Smooth muscle cell (in vitro differentiated cells): ENCODE results near the gene PPP1R15B. TPM values are rescaled to one million over a fixed set of nuclear protein-coding genes. Genes with fewer than 3 reads are reported as not detected.

ENCODE experiments used
- DNase-seq: peaks from one replicate; lab custom pipeline; 2025; ENCODE audit not compliant: unreplicated experiment; lab: John Stamatoyannopoulos, UW
- H2AFZ ChIP-seq: fragments of 200-600 bp; sonication (generic); 2 replicates; pipeline ENCODE4 v1.6.0; 2016; ENCODE audit warnings: antibody characterized with exemption, low read depth, mild to moderate bottlenecking
- H3F3A ChIP-seq: fragments of 200-600 bp; sonication (generic); 2 replicates; pipeline ENCODE4 v1.6.0; 2017; ENCODE audit warnings: antibody characterized with exemption, low read depth
- H3K27ac ChIP-seq: fragments of 200-600 bp; sonication (generic); 2 replicates; pipeline ENCODE4 v1.5.1; 2016; ENCODE audit warnings: low read depth, mild to moderate bottlenecking
- H3K27me3 ChIP-seq: fragments of 200-600 bp; sonication (generic); 2 replicates; pipeline ENCODE4 v1.6.1; 2016; ENCODE audit warnings: low read depth, mild to moderate bottlenecking
- H3K36me3 ChIP-seq: fragments of 200-600 bp; sonication (generic); 2 replicates; pipeline ENCODE4 v1.5.1; 2016; ENCODE audit warnings: low read depth
- H3K4me1 ChIP-seq: fragments of 200-600 bp; sonication (generic); 2 replicates; pipeline ENCODE4 v1.5.1; 2016; ENCODE audit warnings: low read depth
- H3K4me2 ChIP-seq: fragments of 200-600 bp; sonication (generic); 2 replicates; pipeline ENCODE4 v1.6.0; 2016; ENCODE audit warnings: mild to moderate bottlenecking
- H3K4me3 ChIP-seq: fragments of 200-600 bp; sonication (generic); 2 replicates; pipeline ENCODE4 v1.5.1; 2016; ENCODE audit warnings: mild to moderate bottlenecking
- H3K79me2 ChIP-seq: fragments of 200-600 bp; sonication (generic); 2 replicates; pipeline ENCODE4 v1.6.0; 2016; ENCODE audit warnings: low read depth, mild to moderate bottlenecking
- H3K9ac ChIP-seq: fragments of 200-600 bp; sonication (generic); 2 replicates; pipeline ENCODE4 v1.6.0; 2016; ENCODE audit warnings: low read depth
- H3K9me3 ChIP-seq: fragments of 200-600 bp; sonication (generic); replicated peaks from 2 replicates; pipeline ENCODE4 v1.5.1; 2016; ENCODE audit warnings: low read depth
- H4K20me1 ChIP-seq: fragments of 200-600 bp; sonication (generic); 2 replicates; pipeline ENCODE4 v1.6.0; 2016; ENCODE audit warnings: low read depth
- WGBS: methylation state at CpG from one replicate; pipeline ENCODE4 v1.1.7; 2016; ENCODE audit warnings: low lambda C conversion rate; 5-methylcytosine and 5-hydroxymethylcytosine counted together
- polyA plus RNA-seq: library from polyadenylated mRNA; unstranded; fragments of >200 nt; fragmentation: Nextera tagmentation; extraction: Ambion mirVana; gene quantifications from 2 replicates; pipeline ENCODE4 v1.2.1, GENCODE V29; 2016
- total RNA-seq: library from RNA; depleted of rRNA; stranded (reverse); fragments of >200 nt; gene quantifications from 2 replicates; pipeline ENCODE4 v1.2.3, GENCODE V29; 2014
- TF ChIP-seq, protein P1 (sequence below): fragments of 200-600 bp; sonication (generic); IDR thresholded peaks from 2 replicates; pipeline ENCODE4 v1.5.1; 2017; ENCODE audit warnings: borderline replicate concordance, mild to moderate bottlenecking, antibody characterized with exemption; ENCODE audit not compliant: insufficient read depth, poor library complexity, severe bottlenecking

The PPP1R15B gene
- total and polyA plus RNA-seq, 2 experiments from 2014 or later, result 24.1 to 74.8 TPM

- Histone ChIP-seq H4K20me1 (peaks cover 89% of the 10 kb centered on the region), H3K9ac (no peak overlapping the region)
- 95% methylated on average over 2 of the region's 2 CpGs for WGBS
Measured at GRCh38 chr1:204404629-204405028, 7.0 kb downstream of the PPP1R15B start.

GRCh38 chr1:204402391-204402790, 9.2 kb downstream of the PPP1R15B start:
- DNase-seq, result no peak
- Histone ChIP-seq H3K36me3 (peaks cover 22% of the 10 kb centered on the region), H3K27ac (no peak overlapping the region), H3K79me2 (peaks cover 26% of the 10 kb centered on the region), H4K20me1 (peaks cover 70% of the 10 kb centered on the region), H3K27me3 (no peaks in the 10 kb centered on the region), H3K4me2 (no peak overlapping the region), H3K9me3 (no peaks in the 10 kb centered on the region), H3F3A (no peaks in the 10 kb centered on the region), H3K4me3 (no peak overlapping the region), H3K9ac (no peak overlapping the region), H3K4me1 (peaks cover 9% of the 10 kb centered on the region), H2AFZ (no peak overlapping the region)
- TF ChIP-seq, protein P1, sequence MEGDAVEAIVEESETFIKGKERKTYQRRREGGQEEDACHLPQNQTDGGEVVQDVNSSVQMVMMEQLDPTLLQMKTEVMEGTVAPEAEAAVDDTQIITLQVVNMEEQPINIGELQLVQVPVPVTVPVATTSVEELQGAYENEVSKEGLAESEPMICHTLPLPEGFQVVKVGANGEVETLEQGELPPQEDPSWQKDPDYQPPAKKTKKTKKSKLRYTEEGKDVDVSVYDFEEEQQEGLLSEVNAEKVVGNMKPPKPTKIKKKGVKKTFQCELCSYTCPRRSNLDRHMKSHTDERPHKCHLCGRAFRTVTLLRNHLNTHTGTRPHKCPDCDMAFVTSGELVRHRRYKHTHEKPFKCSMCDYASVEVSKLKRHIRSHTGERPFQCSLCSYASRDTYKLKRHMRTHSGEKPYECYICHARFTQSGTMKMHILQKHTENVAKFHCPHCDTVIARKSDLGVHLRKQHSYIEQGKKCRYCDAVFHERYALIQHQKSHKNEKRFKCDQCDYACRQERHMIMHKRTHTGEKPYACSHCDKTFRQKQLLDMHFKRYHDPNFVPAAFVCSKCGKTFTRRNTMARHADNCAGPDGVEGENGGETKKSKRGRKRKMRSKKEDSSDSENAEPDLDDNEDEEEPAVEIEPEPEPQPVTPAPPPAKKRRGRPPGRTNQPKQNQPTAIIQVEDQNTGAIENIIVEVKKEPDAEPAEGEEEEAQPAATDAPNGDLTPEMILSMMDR, result no peak
- 99% methylated on average over 4 of the region's 4 CpGs for WGBS

More at GRCh38 chr1:204404629-204405028, 7.0 kb downstream of the PPP1R15B start:
- H3K4me1 ChIP-seq, result peaks cover 9% of the 10 kb centered on the region
- H3K36me3 ChIP-seq, result peaks cover 22% of the 10 kb centered on the region
- H3F3A ChIP-seq, result no peaks in the 10 kb centered on the region
- no peaks in the 10 kb centered on the region for H3K27me3 ChIP-seq
- DNase-seq, result no peak
- H3K9me3 ChIP-seq, result no peaks in the 10 kb centered on the region
- peaks cover 49% of the 10 kb centered on the region for H3K79me2 ChIP-seq
- H3K4me2 ChIP-seq, result no peak overlapping the region
- no peak overlapping the region for H3K4me3 ChIP-seq
- no peak overlapping the region for H3K27ac ChIP-seq
- TF ChIP-seq, protein P1, result no peak
- no peak overlapping the region for H2AFZ ChIP-seq

DNA sequence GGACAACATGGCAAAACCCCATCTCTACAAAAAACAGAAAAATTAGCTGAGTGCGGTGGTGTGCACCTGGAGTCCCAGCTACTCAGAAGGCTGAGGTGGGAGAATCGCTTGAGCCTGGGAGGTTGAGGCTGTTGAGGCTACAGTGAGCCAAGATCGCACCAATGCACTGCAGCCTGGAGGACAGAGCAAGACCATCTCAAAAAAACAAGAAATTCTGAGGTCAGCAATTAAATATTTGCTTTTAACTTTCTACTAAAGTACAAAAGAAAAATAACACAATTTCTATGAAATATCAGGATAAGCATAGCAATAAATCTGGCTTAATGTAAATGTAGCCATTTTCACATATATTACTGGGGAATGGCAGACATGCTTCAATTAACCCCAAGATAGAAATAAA, 9.9 kb downstream of the PPP1R15B start:
- Histone ChIP-seq H3K4me1 (peaks cover 4% of the 10 kb centered on the region), H3K27me3 (no peaks in the 10 kb centered on the region), H3K9me3 (no peaks in the 10 kb centered on the region), H2AFZ (no peak overlapping the region), H4K20me1 (peaks cover 64% of the 10 kb centered on the region), H3K9ac (no peak overlapping the region), H3K4me3 (no peak overlapping the region), H3K27ac (no peak overlapping the region), H3K36me3 (peaks cover 22% of the 10 kb centered on the region), H3K4me2 (no peak overlapping the region), H3K79me2 (peaks cover 20% of the 10 kb centered on the region), H3F3A (no peaks in the 10 kb centered on the region)
- 93% methylated on average over 3 of the region's 3 CpGs for WGBS
- TF ChIP-seq, protein P1, result no peak
- DNase-seq, result no peak

GRCh38 chr1:204400882-204401510, 10.6 kb downstream of the PPP1R15B start:
- 83% methylated on average over 6 of the region's 6 CpGs for WGBS
- H3K9me3 ChIP-seq, result no peaks in the 10 kb centered on the region
- DNase-seq, result no peak
- no peaks in the 10 kb centered on the region for H3F3A ChIP-seq
- TF ChIP-seq, protein P1, result no peak
- H2AFZ ChIP-seq, result no peak overlapping the region
- peaks cover 56% of the 10 kb centered on the region for H4K20me1 ChIP-seq
- no peaks in the 10 kb centered on the region for H3K4me1 ChIP-seq
- no peak overlapping the region for H3K27ac ChIP-seq
- no peak overlapping the region for H3K4me3 ChIP-seq
- no peaks in the 10 kb centered on the region for H3K27me3 ChIP-seq
- peaks cover 12% of the 10 kb centered on the region for H3K79me2 ChIP-seq
- no peak overlapping the region for H3K4me2 ChIP-seq
- H3K9ac ChIP-seq, result no peak overlapping the region
- peaks cover 21% of the 10 kb centered on the region for H3K36me3 ChIP-seq
